Stimulated activated naive B cell treated with anti-CD40 and anti-IgM and Interleukin-4, amounts not matched to agents 10 μg/mL and 1 μg/mL and 100 μg/mL, for 72 hours (primary cell): Measurements from ENCODE around the gene NCAPD3.
A peak's percentile ranks its signal among the peaks of the same experiment; 100 is the strongest.
"Not testable (repeated sequence)": the region's sequence is repeated elsewhere in the genome, so short reads cannot be mapped to it uniquely, and the experiment has no call there.

Source experiments
- ATAC-seq, 2 donors: fragments of 150-1000 bp; cut with Tn5 transposase; replicated peaks; 2 replicates each; pipeline ENCODE4 v1.10.0; 2021; ENCODE audit warnings: moderate library complexity in 1 of 2
- DNase-seq: peaks from one replicate; pipeline ENCODE4 v3.0.0; 2021
- H3K27ac Mint-ChIP-seq: one replicate; pipeline ENCODE4 v1.8.0; 2022; ENCODE audit warnings: mild to moderate bottlenecking, mixed read lengths
- H3K27me3 Mint-ChIP-seq, 2 donors: one replicate each; pipeline ENCODE4 v1.8.0; 2022; ENCODE audit warnings: mixed read lengths in 2 of 2
- H3K36me3 Mint-ChIP-seq, 2 donors: one replicate each; pipeline ENCODE4 v1.8.0; 2022; ENCODE audit warnings: mixed read lengths in 2 of 2, mild to moderate bottlenecking in 1 of 2
- H3K4me1 Mint-ChIP-seq, 2 donors: one replicate each; pipeline ENCODE4 v1.8.0; 2022; ENCODE audit warnings: mixed read lengths in 2 of 2, mild to moderate bottlenecking in 1 of 2
- H3K4me3 Mint-ChIP-seq, 2 donors: one replicate each; pipeline ENCODE4 v1.8.0; 2022; ENCODE audit warnings: mild to moderate bottlenecking in 2 of 2, mixed read lengths in 2 of 2, moderate library complexity in 1 of 2
- H3K9me3 Mint-ChIP-seq, 2 donors: one replicate each; pipeline ENCODE4 v1.8.0; 2022; ENCODE audit warnings: mixed read lengths in 2 of 2, mild to moderate bottlenecking in 1 of 2

Gene NCAPD3

GRCh38 chr11:134260503-134260902, 36.7 kb upstream of the NCAPD3 start:
- H3K27ac Mint-ChIP-seq, result no peak overlapping the region
- peaks cover 6 to 15% of the 10 kb centered on the region in 2 donors for H3K4me1 Mint-ChIP-seq
- no peak overlapping the region for H3K4me3 Mint-ChIP-seq

GRCh38 chr11:134258577-134258976, 34.8 kb upstream of the NCAPD3 start:
- no peak for DNase-seq
- Mint-ChIP-seq H3K9me3 (no peaks in the 10 kb centered on the region), H3K4me3 (no peak overlapping the region), H3K36me3 (peaks cover 35 to 52% of the 10 kb centered on the region in 2 donors), H3K27ac (no peak overlapping the region), H3K4me1 (peaks cover 9 to 32% of the 10 kb centered on the region in 2 donors), H3K27me3 (no peaks in the 10 kb centered on the region)
- no peak for ATAC-seq

More at GRCh38 chr11:134260503-134260902, 36.7 kb upstream of the NCAPD3 start:
- Mint-ChIP-seq H3K36me3 (peaks cover 41 to 53% of the 10 kb centered on the region in 2 donors), H3K27me3 (no peaks in the 10 kb centered on the region), H3K9me3 (no peaks in the 10 kb centered on the region)
- ATAC-seq (peak; percentile 42 to 67), DNase-seq (no peak)

DNA sequence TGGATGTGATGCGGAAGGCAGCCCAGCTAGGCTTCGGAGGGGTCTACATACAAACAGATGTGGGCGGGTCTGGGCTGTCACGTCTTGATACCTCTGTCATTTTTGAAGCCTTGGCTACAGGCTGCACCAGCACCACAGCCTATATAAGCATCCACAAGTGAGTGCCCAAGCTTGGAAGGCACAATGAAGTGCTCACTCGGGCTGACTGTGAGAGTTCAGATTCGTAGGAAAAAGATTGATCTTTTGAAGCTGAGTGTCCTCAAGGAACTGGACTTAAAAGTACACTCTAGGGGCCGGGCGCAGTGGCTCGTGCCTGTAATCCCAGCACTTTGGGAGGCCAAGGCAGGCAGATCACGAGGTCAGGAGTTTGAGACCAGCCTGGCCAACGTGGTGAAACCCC, 33.3 kb upstream of the NCAPD3 start:
- Mint-ChIP-seq H3K9me3 (no peaks in the 10 kb centered on the region), H3K27ac (no peak overlapping the region), H3K36me3 (peaks cover 32 to 43% of the 10 kb centered on the region in 2 donors), H3K4me3 (no peak overlapping the region), H3K4me1 (peaks cover 13 to 38% of the 10 kb centered on the region in 2 donors), H3K27me3 (no peaks in the 10 kb centered on the region)
- no peak for DNase-seq
- ATAC-seq, result no peak

DNA sequence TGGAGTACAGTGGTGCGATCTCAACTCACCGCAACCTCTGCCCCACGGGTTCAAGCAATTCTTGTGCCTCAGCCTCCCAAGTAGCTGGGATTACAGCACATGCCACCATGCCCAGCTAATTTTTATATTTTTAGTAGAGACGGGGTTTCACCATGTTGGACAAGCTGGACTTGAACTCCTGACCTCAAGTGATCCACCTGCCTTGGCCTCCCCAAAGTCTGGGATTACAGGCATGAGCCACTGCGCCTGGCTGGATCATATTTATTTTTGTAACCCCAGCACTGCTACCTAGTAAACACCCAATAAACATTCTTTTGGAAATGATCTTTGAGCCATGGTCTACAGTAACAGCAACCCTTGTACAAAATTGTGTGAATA, 31.4 kb upstream of the NCAPD3 start:
- Mint-ChIP-seq H3K36me3 (peaks cover 23 to 25% of the 10 kb centered on the region in 2 donors), H3K4me1 (peaks cover 8 to 33% of the 10 kb centered on the region in 2 donors)
- not testable (repeated sequence) for H3K9me3 Mint-ChIP-seq, ATAC-seq, H3K27me3 Mint-ChIP-seq, H3K27ac Mint-ChIP-seq, H3K4me3 Mint-ChIP-seq, DNase-seq

GRCh38 chr11:134254433-134255183, 30.8 kb upstream of the NCAPD3 start:
- H3K27ac Mint-ChIP-seq, result no peak overlapping the region
- peak overlapping the region in 1 of 2 donors; percentile 94 for H3K4me3 Mint-ChIP-seq

DNA sequence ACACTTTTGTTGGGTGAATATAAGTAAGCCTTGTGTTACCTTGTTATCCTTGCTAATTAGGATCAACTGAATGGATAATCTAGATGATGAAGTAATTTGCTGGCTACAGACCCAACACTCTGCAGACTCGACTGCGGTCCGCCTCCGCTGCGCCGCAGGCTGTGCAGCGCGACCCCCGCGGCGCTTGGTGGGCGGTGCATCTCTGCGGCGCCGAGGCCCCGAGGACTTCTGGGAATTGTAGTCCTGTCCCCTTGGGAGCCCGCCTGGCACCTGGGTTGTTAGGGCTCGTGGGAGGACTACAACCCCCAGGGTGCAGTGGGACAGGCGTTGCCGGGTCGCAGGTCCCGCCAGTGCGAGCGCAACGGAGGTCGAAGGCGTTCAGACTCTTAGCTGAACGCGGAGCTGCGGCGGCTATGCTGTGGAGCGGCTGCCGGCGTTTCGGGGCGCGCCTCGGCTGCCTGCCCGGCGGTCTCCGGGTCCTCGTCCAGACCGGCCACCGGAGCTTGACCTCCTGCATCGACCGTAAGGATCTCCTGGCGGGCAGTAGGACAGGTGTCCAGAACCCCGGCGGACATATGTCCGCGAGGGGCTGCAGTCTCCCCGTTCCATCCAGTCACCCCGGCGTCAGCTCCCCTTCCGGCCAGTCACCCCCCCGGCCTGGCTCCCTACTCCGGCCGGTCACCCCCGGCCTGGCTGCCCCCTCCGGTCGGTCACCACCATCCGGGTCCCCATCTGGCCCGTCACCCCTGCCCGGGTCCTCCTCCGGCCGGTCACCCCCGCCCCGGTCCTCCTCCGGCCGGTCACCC, 29.6 kb upstream of the NCAPD3 start, which contains the start of the genes ACAD8 and THYN1:
Gene ACAD8 (plus strand): TSS at position 381 of the 806 bp plus-strand sequence. CDS start 33 bp downstream, at position 414.
Gene THYN1 (minus strand): TSS at position 165 of the 806 bp plus-strand sequence. CDS start 470 bp downstream, outside the sequence.
- peak within 1 kb of the TSS; percentile 93 for H3K27ac Mint-ChIP-seq
- H3K9me3 Mint-ChIP-seq, result no peaks in the 10 kb centered on the region
- no peaks in the 10 kb centered on the region for H3K27me3 Mint-ChIP-seq
- peaks cover 8 to 33% of the 10 kb centered on the region in 2 donors for H3K4me1 Mint-ChIP-seq
- H3K36me3 Mint-ChIP-seq, result peaks cover 17 to 22% of the 10 kb centered on the region in 2 donors
- DNase-seq (peak; percentile 95), ATAC-seq (peak; percentile 99)
- H3K4me3 Mint-ChIP-seq, result peak within 1 kb of the TSS; percentile 94 to 96

More at GRCh38 chr11:134254433-134255183, 30.8 kb upstream of the NCAPD3 start:
- no peak for DNase-seq
- Mint-ChIP-seq H3K36me3 (peaks cover 21 to 23% of the 10 kb centered on the region in 2 donors), H3K27me3 (no peaks in the 10 kb centered on the region), H3K9me3 (no peaks in the 10 kb centered on the region), H3K4me1 (peaks cover 8 to 33% of the 10 kb centered on the region in 2 donors)
- ATAC-seq, result no peak

DNA sequence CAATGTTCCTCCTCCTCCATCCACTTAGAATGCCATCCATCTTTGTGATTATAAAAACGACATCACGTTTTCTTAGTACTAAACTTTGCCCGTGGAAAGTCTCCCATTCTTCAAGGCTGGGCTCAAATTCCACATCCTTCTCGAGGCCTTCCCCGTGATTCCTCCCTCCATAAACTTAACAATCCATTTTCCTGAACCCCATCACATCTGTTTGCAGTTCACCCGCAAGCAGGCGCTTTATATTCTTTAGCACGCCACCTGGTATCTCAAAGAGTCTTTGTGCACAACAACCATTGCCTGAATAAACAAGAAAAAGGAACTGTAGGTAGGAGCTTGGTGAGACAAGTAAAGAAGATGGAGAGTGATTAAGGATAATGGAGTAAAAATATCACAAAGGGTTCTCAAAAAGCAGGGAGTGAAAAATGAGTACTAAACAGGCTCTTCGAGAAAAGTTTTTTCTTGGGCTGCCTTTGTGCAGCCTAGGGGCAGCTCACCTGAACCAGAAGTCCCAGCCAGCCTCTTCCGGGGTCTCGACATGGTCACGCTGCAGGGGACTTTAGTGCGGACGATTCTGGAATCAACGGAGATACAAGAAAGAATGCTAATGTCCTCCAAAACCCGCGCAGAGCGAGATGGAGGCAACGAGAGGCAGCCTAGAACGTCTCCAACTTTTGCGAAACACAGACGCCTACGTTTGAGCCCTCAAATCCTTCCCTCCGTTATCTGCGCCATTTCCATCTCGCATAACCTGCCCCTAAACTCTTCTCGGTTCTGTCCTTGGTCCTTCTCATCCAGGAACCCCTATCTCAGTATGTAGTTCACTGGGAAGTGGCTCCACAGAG, 28.8 kb upstream of the NCAPD3 start:
- no peaks in the 10 kb centered on the region for H3K27me3 Mint-ChIP-seq
- H3K4me1 Mint-ChIP-seq, result peaks cover 8 to 33% of the 10 kb centered on the region in 2 donors
- no peak for DNase-seq
- H3K4me3 Mint-ChIP-seq, result peak overlapping the region; percentile 94 to 96
- peak; percentile 35 to 44 for ATAC-seq
- peaks cover 21 to 23% of the 10 kb centered on the region in 2 donors for H3K36me3 Mint-ChIP-seq
- no peaks in the 10 kb centered on the region for H3K9me3 Mint-ChIP-seq
- peak overlapping the region; percentile 93 for H3K27ac Mint-ChIP-seq

GRCh38 chr11:134250675-134251074, 26.9 kb upstream of the NCAPD3 start:
- no peak for ATAC-seq
- H3K27ac Mint-ChIP-seq, result no peak overlapping the region

DNA sequence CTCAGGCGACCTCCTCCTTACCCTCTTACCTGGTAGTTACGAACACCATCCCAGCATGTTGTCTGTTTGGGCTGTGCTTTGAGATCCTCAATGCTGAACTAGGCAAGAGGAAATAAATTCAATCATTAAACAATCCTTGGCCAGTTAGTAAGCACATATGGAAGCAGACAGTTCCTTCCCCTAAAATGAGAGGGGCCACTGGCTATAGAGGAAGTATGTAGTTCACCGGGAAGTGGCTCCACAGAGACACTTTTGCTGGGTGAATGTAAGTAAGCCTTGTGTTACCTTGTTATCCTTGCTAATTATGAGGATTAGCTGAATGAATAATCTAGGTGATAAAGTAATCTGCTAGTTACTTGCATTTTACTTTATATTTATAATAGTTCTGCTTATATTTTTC, 26.5 kb upstream of the NCAPD3 start:
- H3K27ac Mint-ChIP-seq, result no peak overlapping the region
- no peaks in the 10 kb centered on the region for H3K9me3 Mint-ChIP-seq
- peaks cover 28 to 32% of the 10 kb centered on the region in 2 donors for H3K36me3 Mint-ChIP-seq
- H3K27me3 Mint-ChIP-seq, result no peaks in the 10 kb centered on the region
- no peak overlapping the region for H3K4me3 Mint-ChIP-seq
- peaks cover 8 to 24% of the 10 kb centered on the region in 2 donors for H3K4me1 Mint-ChIP-seq
- DNase-seq, result no peak
- no peak for ATAC-seq

More at GRCh38 chr11:134250675-134251074, 26.9 kb upstream of the NCAPD3 start:
- Mint-ChIP-seq H3K4me1 (peaks cover 8 to 28% of the 10 kb centered on the region in 2 donors), H3K9me3 (no peaks in the 10 kb centered on the region), H3K36me3 (peaks cover 28 to 29% of the 10 kb centered on the region in 2 donors), H3K27me3 (no peaks in the 10 kb centered on the region), H3K4me3 (no peak overlapping the region)
- no peak for DNase-seq

GRCh38 chr11:134248910-134249480, 25.2 kb upstream of the NCAPD3 start:
- Mint-ChIP-seq H3K4me1 (peaks cover 6 to 11% of the 10 kb centered on the region in 2 donors), H3K27ac (no peak overlapping the region), H3K4me3 (no peak overlapping the region), H3K27me3 (no peaks in the 10 kb centered on the region), H3K36me3 (peaks cover 33 to 37% of the 10 kb centered on the region in 2 donors), H3K9me3 (no peaks in the 10 kb centered on the region)
- no peak for ATAC-seq
- no peak for DNase-seq

DNA sequence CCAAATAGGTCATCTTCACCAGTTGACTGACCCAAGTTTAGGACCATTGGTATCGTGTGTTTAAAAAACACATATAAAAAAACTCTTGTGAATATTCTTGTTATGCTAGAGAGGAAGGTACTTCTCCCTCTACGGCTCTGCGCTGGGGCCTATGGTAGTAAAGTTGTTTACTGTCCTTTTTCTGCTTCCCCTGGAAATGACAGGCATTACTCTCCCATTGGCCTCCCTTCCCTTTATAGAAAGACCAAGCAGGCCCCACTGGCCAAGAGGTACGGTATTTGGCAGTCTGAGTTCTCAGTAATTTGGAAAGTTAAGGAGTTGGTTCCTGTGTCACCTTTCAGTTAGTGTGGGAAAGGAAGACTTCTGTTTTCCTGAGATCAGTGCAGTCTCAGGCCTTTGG, 22.9 kb upstream of the NCAPD3 start:
- no peaks in the 10 kb centered on the region for H3K4me1 Mint-ChIP-seq
- H3K9me3 Mint-ChIP-seq, result no peaks in the 10 kb centered on the region
- DNase-seq (no peak), ATAC-seq (no peak)
- H3K27me3 Mint-ChIP-seq, result no peaks in the 10 kb centered on the region
- peaks cover 39 to 52% of the 10 kb centered on the region in 2 donors for H3K36me3 Mint-ChIP-seq
- no peak overlapping the region for H3K27ac Mint-ChIP-seq
- H3K4me3 Mint-ChIP-seq, result no peak overlapping the region

DNA sequence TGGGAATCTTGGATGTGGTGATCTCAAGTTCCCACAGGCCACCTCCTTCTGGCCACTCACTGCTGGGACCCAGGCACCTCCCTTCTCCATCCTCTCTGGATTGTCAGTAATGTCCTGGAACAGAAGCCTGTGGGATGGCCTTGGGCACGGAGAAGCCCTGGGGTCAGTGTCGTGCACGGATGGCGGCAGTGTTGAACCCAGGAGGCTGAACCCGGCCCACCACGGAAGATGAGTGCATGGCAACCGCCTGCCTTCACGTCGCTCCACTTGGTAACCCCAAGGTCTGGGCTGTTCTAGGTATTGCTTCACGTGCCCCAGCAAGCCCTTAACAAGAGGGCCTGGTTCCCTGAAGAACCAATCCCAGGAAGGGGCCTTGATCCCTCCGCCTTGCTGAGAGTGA, 22.3 kb upstream of the NCAPD3 start:
- Mint-ChIP-seq H3K36me3 (peaks cover 39 to 52% of the 10 kb centered on the region in 2 donors), H3K27ac (no peak overlapping the region), H3K4me1 (no peaks in the 10 kb centered on the region), H3K27me3 (no peaks in the 10 kb centered on the region), H3K4me3 (no peak overlapping the region), H3K9me3 (no peaks in the 10 kb centered on the region)
- DNase-seq, result no peak
- no peak for ATAC-seq

DNA sequence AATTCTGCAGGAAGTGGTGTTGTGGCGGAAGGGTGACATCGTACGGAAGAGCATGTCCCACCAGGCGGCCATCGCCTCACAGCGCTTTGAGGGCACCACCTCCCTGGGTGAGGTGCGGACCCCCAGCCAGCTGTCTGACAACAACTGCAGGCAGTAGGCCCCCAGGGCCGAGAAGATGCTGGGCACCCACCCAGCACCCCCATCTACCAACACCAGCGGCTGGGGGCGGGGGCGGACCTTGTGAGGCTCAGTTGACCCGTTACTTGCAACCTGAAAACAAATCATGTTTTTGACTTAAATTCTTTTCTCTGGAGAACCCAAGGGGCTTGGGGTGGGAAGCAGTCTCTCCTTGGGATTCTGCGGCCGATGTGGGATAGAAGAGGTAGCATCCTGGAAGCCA, 21.7 kb upstream of the NCAPD3 start:
- Mint-ChIP-seq H3K27me3 (no peaks in the 10 kb centered on the region), H3K27ac (no peak overlapping the region), H3K4me3 (no peak overlapping the region), H3K36me3 (peaks cover 39 to 52% of the 10 kb centered on the region in 2 donors), H3K9me3 (no peaks in the 10 kb centered on the region), H3K4me1 (no peaks in the 10 kb centered on the region)
- ATAC-seq (no peak), DNase-seq (no peak)
